Breast epithelium (tissue), 3 donors: ENCODE results near the gene PRTN3.

ENCODE experiments used
- CTCF ChIP-seq, 3 donors: fragments of 450-650 bp; IDR thresholded peaks; one replicate each; pipeline ENCODE4 v1.5.1; 2016 to 2017; ENCODE audit warnings: antibody characterized with exemption in 3 of 3, mild to moderate bottlenecking in 3 of 3, moderate library complexity in 3 of 3
- POLR2A ChIP-seq: fragments of 450-650 bp; IDR thresholded peaks from one replicate; pipeline ENCODE4 v1.6.1; 2016; ENCODE audit warnings: antibody characterized with exemption, mild to moderate bottlenecking, moderate library complexity
- POLR2AphosphoS5 ChIP-seq, 3 donors: sonication (generic); formaldehyde crosslinking; IDR thresholded peaks; one replicate each; pipeline ENCODE4 v1.6.1; 2017; ENCODE audit warnings: antibody characterized with exemption in 3 of 3

- TF ChIP-seq CTCF (IDR thresholded peaks at IDR 0.05) (no peak), POLR2AphosphoS5 (IDR thresholded peaks at IDR 0.05) (no peak), POLR2A (no peak)
Measured at GRCh38 chr19:821825-822503, 18.8 kb upstream of the PRTN3 start, which contains the start of gene PLPPR3.
